GM13977 (cell line): Measurements from ENCODE around the gene NCOA7.

ENCODE experiments used
- DNase-seq: peaks from one replicate; pipeline ENCODE4 v3.0.0; 2012; ENCODE audit warnings: low spot score
- CTCF ChIP-seq: IDR thresholded peaks from 2 replicates; pipeline ENCODE4 v1.5.1; 2012; ENCODE audit warnings: mild to moderate bottlenecking, control low read depth; ENCODE audit not compliant: insufficient read depth; ENCODE audit errors: extremely low read depth, missing control alignments
- in situ Hi-C: fragments of 300-500 bp; cut with MboI; formaldehyde crosslinking; loops from one replicate; pipeline ENCODE4 v1.12.0; 2022; ENCODE audit warnings: low sequenced_read_pairs, low pct_unique_long_range_greater_than_20kb, mixed read lengths, inconsistent platforms; ENCODE audit not compliant: unreplicated experiment

NCOA7 gene

DNA sequence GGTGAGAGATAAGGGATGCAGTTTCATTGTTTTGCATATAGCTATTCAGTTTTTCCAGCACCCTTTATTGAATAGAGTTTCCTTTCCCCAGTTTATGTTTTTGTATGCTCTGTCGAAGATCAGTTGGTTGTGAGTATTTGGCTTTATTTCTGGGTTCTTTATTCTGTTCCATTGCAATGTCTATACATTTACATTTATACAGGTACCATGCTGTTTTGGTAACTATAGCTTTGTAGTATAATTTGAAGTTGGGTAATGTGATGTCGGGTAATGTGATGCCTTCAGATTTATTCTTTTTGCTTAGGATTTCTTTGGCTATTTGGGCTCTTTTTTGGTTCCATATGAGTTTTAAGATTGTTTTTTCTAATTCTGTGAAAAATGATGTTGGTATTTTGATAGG, 61.8 kb downstream of the NCOA7 start:
- in situ Hi-C loops, result no loop called here
- TF ChIP-seq CTCF, result no peak
- DNase-seq, result no peak

DNA sequence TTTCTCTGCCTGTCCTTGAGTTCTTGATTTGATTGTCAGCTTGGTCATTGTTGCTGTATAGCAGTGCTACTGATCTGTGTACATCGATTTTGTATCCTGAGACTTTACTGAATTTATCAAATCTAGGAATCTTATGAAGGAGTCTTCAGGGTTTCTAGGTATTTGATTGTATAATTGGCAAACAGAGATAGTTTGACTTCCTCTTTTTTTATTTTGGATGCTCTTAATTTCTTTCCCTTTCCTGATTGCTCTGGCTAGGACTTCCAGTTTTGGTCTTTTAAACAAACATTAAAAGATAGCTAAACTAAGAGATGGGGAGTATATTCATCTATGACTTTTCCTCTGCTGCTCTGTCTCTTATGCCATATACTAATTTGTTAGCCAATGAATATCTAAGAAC, 62.4 kb downstream of the NCOA7 start:
- in situ Hi-C loops, result no loop called here
- no peak for DNase-seq
- no peak for TF ChIP-seq CTCF

DNA sequence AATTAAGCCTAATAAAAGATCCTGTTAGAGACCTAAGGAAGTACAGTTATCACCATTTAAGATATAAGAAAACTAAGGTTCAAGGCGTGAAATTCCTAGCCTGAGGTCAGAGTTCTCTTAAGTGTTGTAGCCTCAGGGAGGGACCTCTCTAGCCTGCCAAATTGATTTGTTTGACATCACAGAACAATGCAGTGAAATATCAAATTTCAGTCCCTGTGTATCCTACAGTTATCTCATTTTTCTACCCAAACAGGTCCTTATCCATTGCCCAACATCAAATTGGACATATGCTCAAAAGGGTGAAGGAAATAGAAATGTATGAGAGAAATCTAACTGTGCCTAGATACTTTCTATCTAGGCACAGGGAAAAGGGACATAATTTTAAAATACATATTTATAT, 63.0 kb downstream of the NCOA7 start:
- TF ChIP-seq CTCF, result no peak
- in situ Hi-C loops, result no loop called here
- no peak for DNase-seq

DNA sequence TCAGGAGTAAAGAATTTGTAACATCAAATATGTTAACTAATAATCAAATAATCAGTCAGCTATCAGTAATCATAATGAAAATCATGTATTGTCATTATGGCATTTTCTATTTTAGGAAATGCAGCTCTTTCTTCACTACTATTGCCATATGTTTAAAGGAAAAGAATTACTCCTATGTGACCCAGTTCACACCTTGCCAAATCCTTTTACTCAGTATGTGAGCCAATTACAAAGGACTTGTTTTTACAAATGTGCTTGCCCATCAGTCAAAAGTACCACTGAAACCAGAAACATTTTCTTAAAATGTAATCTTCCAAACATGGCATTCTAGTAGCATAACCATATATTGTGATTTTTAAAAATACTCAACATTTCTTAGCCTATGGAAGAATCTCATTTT, 63.6 kb downstream of the NCOA7 start:
- no peak for DNase-seq
- in situ Hi-C loops, result no loop called here
- no peak for TF ChIP-seq CTCF

GRCh38 chr6:125855783-125856182, 65.0 kb downstream of the NCOA7 start:
- in situ Hi-C loops, result no loop called here

GRCh38 chr6:125857846-125858245, 67.1 kb downstream of the NCOA7 start:
- no peak for DNase-seq
- in situ Hi-C loops, result no loop called here
- no peak for TF ChIP-seq CTCF

More at GRCh38 chr6:125855783-125856182, 65.0 kb downstream of the NCOA7 start:
- no peak for DNase-seq
- no peak for TF ChIP-seq CTCF

- in situ Hi-C loops, result no loop called here
- DNase-seq, result peak; percentile 25
These were observed 67.9 kb downstream of the NCOA7 start for GRCh38 chr6:125858427-125859320.

More at GRCh38 chr6:125858427-125859320, 67.9 kb downstream of the NCOA7 start:
- peak; percentile 74 for TF ChIP-seq CTCF
